AG08395 (cell line): Measurements from ENCODE around the gene BEND3.
"Not testable (repeated sequence)": the region's sequence is repeated elsewhere in the genome, so short reads cannot be mapped to it uniquely, and the experiment has no call there.

Source experiments
- DNase-seq: peaks from one replicate; pipeline ENCODE4 v3.0.0; 2012; ENCODE audit warnings: mixed read lengths, low spot score

Gene BEND3

GRCh38 chr6:107121266-107121665 lies 6.0 kb upstream of the BEND3 start:
- no peak for DNase-seq

- DNase-seq, result no peak
Measured at GRCh38 chr6:107120404-107120803, 5.1 kb upstream of the BEND3 start.

DNA sequence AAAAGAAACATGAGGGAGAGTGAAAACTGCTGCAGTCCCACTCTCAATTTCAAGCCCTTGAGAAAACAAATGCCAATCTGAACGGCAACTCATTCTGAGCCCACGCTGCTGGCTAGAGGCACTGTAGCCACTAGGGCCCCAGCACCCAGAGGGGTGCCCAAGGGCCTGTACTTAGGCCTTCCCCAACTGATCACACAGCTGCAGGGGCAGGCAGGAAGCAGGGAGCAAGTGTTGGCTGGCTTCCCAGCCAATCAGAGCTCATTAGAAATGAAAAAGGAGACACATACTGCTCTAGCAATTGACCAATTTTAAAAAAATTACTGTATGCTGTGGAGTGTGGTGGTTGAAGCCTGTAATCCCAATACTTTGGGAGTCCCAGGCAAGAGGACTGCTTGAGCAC lies 3.7 kb upstream of the BEND3 start:
- no peak for DNase-seq

DNA sequence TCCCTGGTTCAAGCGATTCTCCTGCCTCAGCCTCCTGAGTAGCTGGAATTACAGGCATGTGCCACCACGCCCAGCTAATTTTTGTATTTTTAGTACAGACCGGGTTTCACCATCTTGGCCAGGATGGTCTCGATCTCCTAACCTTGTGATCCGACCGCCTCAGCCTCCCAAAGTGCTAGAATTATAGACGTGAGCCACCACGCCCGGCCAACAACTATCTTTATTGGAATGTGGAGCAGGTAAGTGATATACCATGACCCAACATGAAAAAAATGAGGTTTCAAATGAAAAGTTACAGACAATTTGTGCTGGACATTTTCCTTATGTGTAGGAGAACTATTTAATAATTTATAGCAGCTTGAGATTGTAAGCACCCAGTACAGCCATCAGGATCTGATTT lies 3.2 kb upstream of the BEND3 start:
- DNase-seq, result not testable (repeated sequence)

- DNase-seq, result no peak
Measured at GRCh38 chr6:107116931-107117330, 1.6 kb upstream of the BEND3 start.

GRCh38 chr6:107116328-107116892 lies 1.1 kb upstream of the BEND3 start:
- no peak for DNase-seq

DNA sequence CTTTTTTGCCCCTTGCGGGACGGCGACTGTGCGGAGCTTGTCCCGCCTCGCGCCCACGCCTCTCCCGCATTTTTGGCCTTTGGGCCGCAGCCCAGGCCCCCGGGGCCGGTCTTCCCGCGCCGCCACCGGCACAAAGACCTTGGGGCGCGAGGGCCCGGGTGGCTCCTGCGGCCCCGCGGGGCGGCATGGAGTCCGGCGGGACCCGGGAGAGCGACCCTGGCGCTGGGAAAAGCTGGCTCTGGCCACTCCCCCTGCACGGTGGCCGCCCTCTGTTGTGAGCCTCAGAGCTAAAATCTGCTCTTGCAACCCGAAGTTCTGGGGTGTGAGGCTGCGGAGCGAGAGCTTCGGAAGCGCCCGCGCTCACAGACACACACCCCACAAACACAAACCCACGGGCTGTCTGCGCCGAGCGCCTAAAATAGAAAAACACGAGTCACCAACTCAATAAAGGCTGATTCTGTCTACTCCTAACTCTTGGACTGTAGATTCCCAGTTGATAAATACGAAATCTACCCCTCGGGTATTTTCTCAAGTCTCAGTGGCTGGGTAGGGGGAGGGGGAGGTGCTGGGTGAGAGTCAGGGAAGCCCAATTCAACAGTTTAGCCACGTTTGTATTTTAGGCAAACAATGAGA lies 496 bp upstream of the BEND3 start:
- DNase-seq, result peak; percentile 36

- peak; percentile 96 for DNase-seq
Measured at GRCh38 chr6:107114213-107114925, 946 bp downstream of the BEND3 start.

GRCh38 chr6:107110200-107110599 lies 5.1 kb downstream of the BEND3 start:
- no peak for DNase-seq

DNA sequence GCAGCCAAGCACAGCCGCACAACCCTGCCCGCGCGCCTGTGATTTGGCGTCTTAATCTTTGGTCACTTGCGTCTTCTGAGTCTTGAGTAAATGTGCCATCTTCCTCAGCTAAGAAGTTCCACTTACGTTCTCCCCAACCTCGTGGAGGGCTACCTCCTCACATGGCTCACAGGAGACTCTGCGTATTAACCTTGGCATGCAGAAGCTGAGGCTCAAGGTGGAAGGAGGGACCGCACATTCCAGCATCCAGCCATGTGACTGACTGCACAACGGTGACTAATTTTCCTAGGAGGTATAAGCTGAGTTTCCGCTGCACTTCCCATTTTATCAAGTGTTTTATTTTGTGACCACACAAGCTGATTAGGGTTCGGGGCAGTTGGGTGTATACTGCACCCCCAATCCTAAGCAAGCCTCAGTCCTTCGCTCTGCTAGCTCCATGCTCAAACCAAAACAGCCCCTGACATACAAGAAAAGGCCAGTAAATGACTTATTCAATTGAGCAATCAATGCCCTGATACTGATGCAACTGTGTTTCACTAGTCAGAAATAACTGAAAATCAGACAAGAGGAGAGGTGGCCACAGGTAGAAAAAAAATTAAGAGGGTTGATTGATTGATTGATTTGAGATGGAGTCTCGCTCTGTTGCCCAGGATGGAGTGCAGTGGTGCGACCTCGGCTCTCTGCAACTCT lies 7.0 kb downstream of the BEND3 start:
- DNase-seq, result no peak

GRCh38 chr6:107107791-107108190 lies 7.5 kb downstream of the BEND3 start:
- DNase-seq, result no peak

DNA sequence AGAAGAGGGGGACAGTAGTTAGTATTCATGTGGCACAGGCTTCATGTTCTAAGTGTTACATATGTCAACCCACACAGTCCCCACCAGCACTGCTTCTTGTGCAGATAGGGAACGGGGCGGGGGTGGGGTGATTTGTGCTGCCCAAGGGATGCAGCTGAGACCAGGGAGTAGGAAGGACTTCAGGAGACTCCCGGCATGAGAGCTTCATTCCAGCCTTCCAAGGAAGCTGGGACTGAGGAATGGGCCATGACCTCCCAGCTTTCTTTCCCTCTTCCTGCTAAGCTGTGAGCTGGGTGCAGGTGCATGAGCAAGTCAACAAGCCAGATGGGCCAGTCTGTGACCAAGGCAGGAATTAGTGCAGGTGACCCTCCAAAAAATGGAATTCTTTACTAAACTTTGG lies 9.2 kb downstream of the BEND3 start:
- DNase-seq, result no peak

DNA sequence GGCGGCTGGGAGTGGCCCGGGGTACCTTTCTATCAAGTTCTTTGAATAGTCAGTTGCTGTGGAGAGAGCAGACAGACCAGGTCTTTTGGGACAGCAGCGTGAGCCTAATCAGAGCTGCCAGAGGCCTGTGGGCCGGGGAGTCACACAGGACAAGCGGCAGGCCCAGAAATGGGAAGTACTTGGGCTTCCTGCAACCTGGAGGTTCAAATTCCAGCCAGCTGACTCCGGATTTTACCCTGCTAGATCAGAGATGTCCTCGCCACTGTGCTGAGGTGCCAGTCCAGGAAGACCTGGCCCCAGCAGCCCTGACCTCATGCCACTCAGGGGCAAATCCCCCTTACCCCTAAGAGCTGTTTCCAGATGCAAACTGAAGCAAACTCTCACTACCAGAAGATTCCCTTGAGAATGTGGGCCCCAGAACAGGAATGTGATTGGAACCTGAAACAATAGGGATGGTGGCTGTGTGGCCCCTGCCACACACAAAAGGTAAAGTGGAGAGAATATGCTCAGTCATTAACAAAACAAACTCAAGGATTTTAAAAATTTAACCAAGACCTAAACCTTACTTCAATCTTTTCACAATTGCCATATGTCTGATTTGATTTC lies 9.7 kb downstream of the BEND3 start:
- DNase-seq, result no peak

DNA sequence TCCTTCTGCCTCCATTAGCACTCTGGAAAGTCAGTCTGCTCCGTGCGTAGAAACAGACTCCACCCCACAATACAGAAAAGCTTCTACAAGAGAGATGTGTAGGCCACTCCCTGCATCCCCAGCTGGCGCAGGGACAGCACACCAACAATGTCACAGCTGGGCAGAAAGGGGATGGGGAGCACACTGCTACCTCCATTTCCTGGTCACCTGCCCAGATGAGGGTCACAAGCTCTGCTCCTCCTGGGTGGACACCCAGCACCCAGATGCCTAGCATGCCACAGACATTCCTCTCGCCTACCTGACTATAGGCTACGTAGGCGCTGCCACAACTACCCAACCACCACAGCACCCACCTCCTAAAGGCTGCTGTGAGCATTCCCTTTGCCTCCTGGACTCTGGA lies 12.2 kb downstream of the BEND3 start:
- no peak for DNase-seq

- no peak for DNase-seq
Measured at GRCh38 chr6:107102414-107102805, 12.9 kb downstream of the BEND3 start.

GRCh38 chr6:107101686-107102413 lies 13.5 kb downstream of the BEND3 start:
- no peak for DNase-seq

- DNase-seq, result no peak
Measured at GRCh38 chr6:107101211-107101610, 14.1 kb downstream of the BEND3 start.

DNA sequence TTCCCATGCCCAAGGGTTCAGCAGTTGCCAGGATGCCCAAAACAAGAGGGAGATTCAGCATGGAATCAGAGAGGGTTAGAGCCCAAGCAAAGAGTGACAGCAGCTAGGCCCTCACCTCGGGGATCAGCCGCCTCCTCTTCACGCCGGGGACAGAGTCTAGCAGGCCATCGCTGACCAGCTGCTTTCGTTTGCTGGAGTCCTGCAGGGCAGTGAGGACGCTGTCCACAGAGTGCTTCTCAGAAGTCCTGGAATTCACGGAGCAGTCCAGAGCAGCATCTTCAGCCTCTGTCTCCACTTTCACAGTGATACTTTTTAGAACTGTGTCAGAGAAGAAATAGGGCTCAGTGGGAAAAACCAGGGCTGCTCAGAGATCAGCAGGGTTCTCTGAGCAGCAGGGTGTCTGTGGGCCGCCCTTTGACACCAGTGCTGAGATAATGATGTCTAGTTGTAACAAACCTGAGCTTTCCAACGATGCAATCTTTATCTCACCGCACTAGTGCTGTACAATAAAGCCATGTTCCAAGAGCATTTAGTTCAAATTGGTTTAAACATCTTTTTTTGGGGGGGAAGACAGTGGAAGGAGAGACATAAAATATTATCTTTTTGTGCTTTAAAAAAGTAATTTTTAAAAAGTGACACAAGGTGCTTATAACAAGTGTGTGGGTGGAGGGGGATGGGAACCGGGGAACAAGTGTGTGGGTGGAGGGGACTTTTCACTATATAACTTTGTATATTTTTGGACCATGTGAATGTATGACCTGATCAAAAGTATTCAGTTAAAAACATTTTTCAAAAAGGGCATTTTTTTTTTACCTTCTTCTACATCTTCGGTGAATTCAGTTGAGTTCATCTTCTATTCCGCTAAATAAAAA lies 16.6 kb downstream of the BEND3 start:
- no peak for DNase-seq

DNA sequence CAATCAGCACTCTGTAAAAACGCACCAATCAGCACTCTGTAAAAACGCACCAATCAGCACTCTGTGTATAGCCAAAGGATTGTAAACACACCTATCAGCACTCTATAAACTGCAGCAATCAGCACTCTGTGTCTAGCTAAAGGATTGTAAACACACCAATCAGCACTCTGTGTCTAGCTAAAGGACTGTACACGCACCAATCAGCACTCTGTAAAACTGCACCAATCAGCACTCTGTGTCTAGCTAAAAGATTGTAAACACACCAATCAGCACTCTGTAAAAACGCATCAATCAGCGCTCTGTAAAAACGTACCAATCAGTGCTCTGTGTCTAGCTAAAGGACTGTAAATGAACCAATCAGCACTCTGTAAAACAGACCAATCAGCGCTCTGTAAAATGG lies 30.9 kb downstream of the BEND3 start:
- not testable (repeated sequence) for DNase-seq

GRCh38 chr6:107083921-107084320 lies 31.4 kb downstream of the BEND3 start:
- no peak for DNase-seq
